IMR-90 (cell line): ENCODE results near the gene NUP58. TPM values are rescaled to one million over a fixed set of nuclear protein-coding genes. Genes with fewer than 3 reads are reported as not detected.

Experiments used
- ATAC-seq: fragments of 200-7000 bp; cut with Tn5 transposase; 2 replicates; pipeline ENCODE4 v1.9.1; 2020; ENCODE audit warnings: low read depth, mild to moderate bottlenecking, moderate library complexity
- BruUV-seq: library from RNA; stranded (reverse); fragments of 400-500 nt; replicated peaks from 2 replicates; lab custom pipeline; 2021; lab: Mats Ljungman, UMichigan
- CTCF ChIA-PET: fragments of 300-600 bp; formaldehyde crosslinking; extraction: SDS; loops from one replicate; lab custom pipeline; 2021; ENCODE audit warnings: antibody characterized with exemption; lab: Yijun Ruan, JAX
- POLR2A ChIA-PET: fragments of 300-600 bp; sonication (Branson Sonifier 250); formaldehyde crosslinking; loops from one replicate; lab custom pipeline; 2022; ENCODE audit warnings: antibody characterized with exemption; ENCODE audit not compliant: unreplicated experiment; lab: Charles Lee
- DNase-seq: peaks from one replicate; pipeline ENCODE4 v3.0.0; 2013
- H2AFZ ChIP-seq: replicated peaks from 2 replicates; pipeline ENCODE3; 2013; ENCODE audit warnings: low read length, mild to moderate bottlenecking; ENCODE audit not compliant: poor library complexity
- H2AK5ac ChIP-seq: 2 replicates; pipeline ENCODE4 v1.6.1; 2013; ENCODE audit warnings: low read depth, low read length, inconsistent platforms
- H2AK9ac ChIP-seq: replicated peaks from 2 replicates; pipeline ENCODE3; 2013; ENCODE audit warnings: mild to moderate bottlenecking, low read depth, low read length, moderate library complexity; ENCODE audit not compliant: poor library complexity
- H2BK120ac ChIP-seq: 2 replicates; pipeline ENCODE4 v1.6.1; 2013; ENCODE audit warnings: low read depth, low read length, inconsistent platforms
- H2BK15ac ChIP-seq: 3 replicates; pipeline ENCODE4 v1.6.1; 2013; ENCODE audit warnings: low read depth, low read length, inconsistent platforms
- H2BK20ac ChIP-seq: 2 replicates; pipeline ENCODE4 v1.6.1; 2013; ENCODE audit warnings: low read depth, mild to moderate bottlenecking, inconsistent platforms, low read length, moderate library complexity
- H2BK5ac ChIP-seq: 2 replicates; pipeline ENCODE4 v1.6.1; 2013; ENCODE audit warnings: mild to moderate bottlenecking, low read depth, low read length, inconsistent platforms; ENCODE audit not compliant: poor library complexity, severe bottlenecking
- H3K14ac ChIP-seq: replicated peaks from 2 replicates; pipeline ENCODE4 v1.6.1; 2013; ENCODE audit warnings: low read depth, low read length, inconsistent platforms
- H3K18ac ChIP-seq: 2 replicates; pipeline ENCODE4 v1.6.1; 2013; ENCODE audit warnings: low read depth, low read length, control low read depth
- H3K23ac ChIP-seq: 2 replicates; pipeline ENCODE4 v1.6.1; 2013; ENCODE audit warnings: low read depth, low read length, inconsistent platforms
- H3K27ac ChIP-seq: 2 replicates; pipeline ENCODE4 v1.5.1; 2013; ENCODE audit warnings: mild to moderate bottlenecking, control low read depth, low read length; ENCODE audit not compliant: insufficient read depth
- H3K27me3 ChIP-seq: 2 replicates; pipeline ENCODE4 v1.6.1; 2013; ENCODE audit warnings: low read length; ENCODE audit not compliant: control insufficient read depth, insufficient read depth
- H3K36me3 ChIP-seq: 2 replicates; pipeline ENCODE4 v1.6.1; 2013; ENCODE audit warnings: low read length, mixed read lengths; ENCODE audit not compliant: control insufficient read depth, insufficient read depth
- H3K4ac ChIP-seq: 2 replicates; pipeline ENCODE4 v1.6.1; 2013; ENCODE audit warnings: low read depth, low read length, inconsistent platforms
- H3K4me1 ChIP-seq: 2 replicates; pipeline ENCODE4 v1.6.1; 2013; ENCODE audit warnings: low read length, mixed read lengths; ENCODE audit not compliant: control insufficient read depth, insufficient read depth
- H3K4me2 ChIP-seq: 2 replicates; pipeline ENCODE4 v1.6.1; 2013; ENCODE audit warnings: low read depth, mild to moderate bottlenecking, control low read depth, low read length, moderate library complexity
- H3K4me3 ChIP-seq: 2 replicates; pipeline ENCODE4 v1.5.1; 2013; ENCODE audit warnings: low read depth, mild to moderate bottlenecking, control low read depth, low read length, moderate library complexity; ENCODE audit not compliant: insufficient read depth
- H3K56ac ChIP-seq: 2 replicates; pipeline ENCODE4 v1.6.1; 2013; ENCODE audit warnings: low read length, inconsistent platforms; ENCODE audit not compliant: insufficient read depth; ENCODE audit errors: extremely low read depth
- H3K79me1 ChIP-seq, 2 experiments: 2 replicates each; pipeline ENCODE4 v1.6.1; 2013; ENCODE audit warnings: low read length in 2 of 2, inconsistent platforms in 1 of 2, low read depth in 1 of 2
- H3K9ac ChIP-seq: 2 replicates; pipeline ENCODE4 v1.6.1; 2013; ENCODE audit warnings: low read depth, low read length, control low read depth
- H3K9me1 ChIP-seq: 2 replicates; pipeline ENCODE4 v1.6.1; 2013; ENCODE audit warnings: low read length, inconsistent platforms; ENCODE audit not compliant: insufficient read depth
- H3K9me3 ChIP-seq: 2 replicates; pipeline ENCODE4 v1.6.1; 2013; ENCODE audit warnings: low read length; ENCODE audit not compliant: control insufficient read depth, insufficient read depth
- H4K20me1 ChIP-seq: 2 replicates; pipeline ENCODE4 v1.6.1; 2013; ENCODE audit warnings: low read length, inconsistent platforms; ENCODE audit not compliant: insufficient read depth
- H4K5ac ChIP-seq: 2 replicates; pipeline ENCODE4 v1.6.1; 2013; ENCODE audit warnings: mild to moderate bottlenecking, low read depth, low read length, control low read depth
- H4K8ac ChIP-seq, 2 experiments: 2 replicates each; pipeline ENCODE4 v1.6.1; 2013; ENCODE audit warnings: low read depth in 2 of 2, low read length in 2 of 2, control low read depth in 1 of 2, inconsistent platforms in 1 of 2
- H4K91ac ChIP-seq: 2 replicates; pipeline ENCODE4 v1.6.1; 2013; ENCODE audit warnings: low read depth, low read length, inconsistent platforms; ENCODE audit not compliant: insufficient read depth
- BHLHE40 ChIP-seq: fragments of 150-350 bp; IDR thresholded peaks from 2 replicates; pipeline ENCODE4 v1.6.1; 2016; ENCODE audit warnings: mild to moderate bottlenecking, low read depth, low read length
- CEBPB ChIP-seq: IDR thresholded peaks from 2 replicates; pipeline ENCODE4 v1.6.1; 2012; ENCODE audit warnings: low read depth, low read length, improper control_type of control experiment
- CHD1 ChIP-seq: IDR thresholded peaks from 2 replicates; pipeline ENCODE4 v1.6.1; 2012; ENCODE audit warnings: low read depth, low read length, improper control_type of control experiment
- CTCF ChIP-seq: conservative IDR thresholded peaks from 2 replicates; pipeline ENCODE4 v1.5.1; 2012; ENCODE audit warnings: mild to moderate bottlenecking, low read depth, low read length, improper control_type of control experiment
- ELK1 ChIP-seq: fragments of 150-350 bp; IDR thresholded peaks from 2 replicates; pipeline ENCODE4 v1.6.1; 2016; ENCODE audit warnings: low read depth, mild to moderate bottlenecking, low read length, moderate library complexity, borderline replicate concordance
- FOS ChIP-seq: fragments of 150-350 bp; IDR thresholded peaks from 2 replicates; pipeline ENCODE4 v1.6.1; 2016; ENCODE audit warnings: low read depth, low read length
- MAFK ChIP-seq: IDR thresholded peaks from 2 replicates; pipeline ENCODE4 v1.6.1; 2012; ENCODE audit warnings: low read depth, low read length, improper control_type of control experiment
- MAZ ChIP-seq: IDR thresholded peaks from 2 replicates; pipeline ENCODE4 v1.6.1; 2012; ENCODE audit warnings: low read depth, mild to moderate bottlenecking, low read length, improper control_type of control experiment, moderate library complexity, borderline replicate concordance
- MXI1 ChIP-seq: IDR thresholded peaks from 2 replicates; pipeline ENCODE4 v1.6.1; 2012; ENCODE audit warnings: low read depth, mild to moderate bottlenecking, low read length, moderate library complexity, borderline replicate concordance
- NFE2L2 ChIP-seq: fragments of 150-350 bp; IDR thresholded peaks from 2 replicates; pipeline ENCODE4 v1.6.1; 2016; ENCODE audit warnings: low read depth, mild to moderate bottlenecking, low read length
- POLR2A ChIP-seq: IDR thresholded peaks from 2 replicates; pipeline ENCODE4 v1.6.1; 2012; ENCODE audit warnings: mild to moderate bottlenecking, low read depth, low read length
- RAD21 ChIP-seq: IDR thresholded peaks from 2 replicates; pipeline ENCODE4 v1.6.1; 2012; ENCODE audit warnings: low read length, improper control_type of control experiment
- RCOR1 ChIP-seq: IDR thresholded peaks from 2 replicates; pipeline ENCODE4 v1.6.1; 2012; ENCODE audit warnings: mild to moderate bottlenecking, low read length, improper control_type of control experiment; ENCODE audit not compliant: insufficient replicate concordance
- RFX5 ChIP-seq: IDR thresholded peaks from 2 replicates; pipeline ENCODE4 v1.8.0; 2012; ENCODE audit warnings: low read depth, mild to moderate bottlenecking, low read length, moderate library complexity
- SMC3 ChIP-seq: fragments of 150-350 bp; IDR thresholded peaks from 2 replicates; pipeline ENCODE4 v1.6.1; 2016; ENCODE audit warnings: low read depth, mild to moderate bottlenecking, antibody characterized with exemption, low read length, moderate library complexity
- USF2 ChIP-seq: fragments of 150-350 bp; IDR thresholded peaks from 2 replicates; pipeline ENCODE4 v1.6.1; 2017; ENCODE audit warnings: mild to moderate bottlenecking, antibody characterized with exemption, low read length, low read depth
- WGBS, 2 experiments: methylation state at CpG; one replicate each; pipeline versions ENCODE4 v1.1.5 to v1.1.7; 2013; ENCODE audit warnings: missing lambda C conversion rate in 2 of 2; ENCODE audit not compliant: insufficient read length in 1 of 2; ENCODE audit errors: extremely low coverage in 2 of 2; 5-methylcytosine and 5-hydroxymethylcytosine counted together
- dilution Hi-C: fragments of 300-500 bp; cut with HindIII; formaldehyde crosslinking; loops from one replicate; pipeline ENCODE4 v1.14.3; 2018; ENCODE audit warnings: low sequenced_read_pairs; ENCODE audit not compliant: unreplicated experiment
- in situ Hi-C: fragments of 300-500 bp; cut with MboI; formaldehyde crosslinking; loops from 3 replicates; pipeline ENCODE4 v1.14.3; 2019; ENCODE audit warnings: low sequenced_read_pairs, inconsistent platforms, mixed read lengths
- intact Hi-C: fragments of 100-400 bp; cut with micrococcal nuclease; formaldehyde crosslinking; loops from 2 replicates; pipeline ENCODE4 v1.10.0; 2022
- polyA plus RNA-seq, 3 experiments: library from polyadenylated mRNA; depleted of rRNA; stranded (reverse); fragments of >200 nt; gene quantifications; 2 replicates each; pipeline ENCODE4 v1.2.3, GENCODE V29; 2012; ENCODE audit warnings: low replicate concordance in 1 of 3
- total RNA-seq: library from RNA; depleted of rRNA; stranded (reverse); fragments of >200 nt; gene quantifications from 2 replicates; pipeline ENCODE4 v1.2.3, GENCODE V29; 2012

NUP58 gene
- total and polyA plus RNA-seq, 2 of the 4 experiments (the other 2 are of a cell fraction), result 29.7 to 50.7 TPM

GRCh38 chr13:25347151-25347550 lies 45.7 kb downstream of the NUP58 start:
- intact Hi-C loops, result no loop called here
- BruUV-seq, result no TSS peak
- WGBS, 2 experiments, result no CpG with 5 or more reads among the region's 2 CpGs

More at GRCh38 chr13:25347151-25347550, 45.7 kb downstream of the NUP58 start:
- Histone ChIP-seq H2BK15ac (no peak overlapping the region), H2BK120ac (no peak overlapping the region), H3K9ac (no peak overlapping the region), H3K23ac (no peak overlapping the region), H3K27ac (no peak overlapping the region), H3K4ac (no peak overlapping the region), H2BK20ac (no peak overlapping the region), H3K79me1 (no peaks in the 10 kb centered on the region), H3K56ac (no peak overlapping the region), H2AFZ (no peak overlapping the region), H3K14ac (no peak overlapping the region), H3K9me1 (no peaks in the 10 kb centered on the region), H3K9me3 (no peaks in the 10 kb centered on the region), H2AK9ac (no peak overlapping the region), H2BK5ac (no peak overlapping the region), H4K5ac (no peak overlapping the region), H2AK5ac (no peak overlapping the region), H3K4me3 (no peak overlapping the region), H4K91ac (no peak overlapping the region), H3K4me2 (no peak overlapping the region), H4K8ac (no peak overlapping the region), H3K18ac (no peak overlapping the region), H4K20me1 (no peaks in the 10 kb centered on the region), H3K36me3 (no peaks in the 10 kb centered on the region; the same call in 1 of the 2 replicates), H3K4me1 (no peaks in the 10 kb centered on the region), H3K27me3 (no peaks in the 10 kb centered on the region)
- POLR2A ChIA-PET, result interaction anchor here (0.5 to 0.7 kb wide), 2 partner anchors 80 to 469 kb away, joined by 3 read pairs; no protein-coding TSS in a partner anchor
- in situ Hi-C loops (no loop called here), dilution Hi-C loops (no loop called here)
- ATAC-seq, result 0 out of 2 replicates have a peak, but pooled peaks have one; percentile 11
- DNase-seq, result no peak
- CTCF ChIA-PET, result no interaction called here
- no peak for TF ChIP-seq SMC3
- no peak for TF ChIP-seq MAZ
- no peak for TF ChIP-seq USF2
- TF ChIP-seq MAFK, result no peak
- TF ChIP-seq RFX5, result no peak
- TF ChIP-seq RCOR1, result no peak
- TF ChIP-seq ELK1, result no peak
- TF ChIP-seq RAD21, result no peak
- no peak for TF ChIP-seq BHLHE40
- no peak for TF ChIP-seq FOS
- no peak for TF ChIP-seq NFE2L2
- no peak for TF ChIP-seq CTCF
- TF ChIP-seq POLR2A, result no peak
- no peak for TF ChIP-seq CEBPB
- no peak for TF ChIP-seq CHD1
- no peak for TF ChIP-seq MXI1
